GM19193 (cell line): ENCODE results near the gene FAM227B.

Experiments used
- POLR2A ChIP-seq: IDR thresholded peaks from 4 replicates; pipeline ENCODE4 v1.6.1; 2011; ENCODE audit not compliant: insufficient read depth, insufficient read length; ENCODE audit errors: extremely low read depth

FAM227B gene, protein sequence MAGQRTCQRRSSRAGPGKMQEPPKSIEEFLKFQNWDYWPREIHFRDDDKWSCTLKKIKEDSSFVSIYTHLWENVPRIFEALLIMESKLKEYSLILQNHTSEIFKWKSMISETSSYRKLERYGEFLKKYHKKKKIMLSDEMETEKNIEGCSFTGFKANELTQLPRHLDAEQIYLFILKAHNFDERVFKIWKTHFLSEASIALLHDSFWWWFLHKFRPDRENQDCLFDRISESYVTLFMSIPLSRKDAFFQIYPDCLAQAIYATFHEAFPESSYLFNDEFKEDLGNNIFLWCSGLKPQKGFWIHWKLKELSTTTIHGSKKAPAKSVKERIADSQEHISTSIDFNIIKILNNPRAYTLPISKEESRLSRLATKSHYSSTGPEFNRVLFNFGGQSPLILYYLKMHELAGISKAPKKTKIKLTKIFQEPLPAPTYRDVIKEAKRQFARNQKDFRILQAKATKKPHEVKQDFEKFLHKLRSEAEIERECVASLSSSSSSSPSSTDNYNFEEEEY

DNA sequence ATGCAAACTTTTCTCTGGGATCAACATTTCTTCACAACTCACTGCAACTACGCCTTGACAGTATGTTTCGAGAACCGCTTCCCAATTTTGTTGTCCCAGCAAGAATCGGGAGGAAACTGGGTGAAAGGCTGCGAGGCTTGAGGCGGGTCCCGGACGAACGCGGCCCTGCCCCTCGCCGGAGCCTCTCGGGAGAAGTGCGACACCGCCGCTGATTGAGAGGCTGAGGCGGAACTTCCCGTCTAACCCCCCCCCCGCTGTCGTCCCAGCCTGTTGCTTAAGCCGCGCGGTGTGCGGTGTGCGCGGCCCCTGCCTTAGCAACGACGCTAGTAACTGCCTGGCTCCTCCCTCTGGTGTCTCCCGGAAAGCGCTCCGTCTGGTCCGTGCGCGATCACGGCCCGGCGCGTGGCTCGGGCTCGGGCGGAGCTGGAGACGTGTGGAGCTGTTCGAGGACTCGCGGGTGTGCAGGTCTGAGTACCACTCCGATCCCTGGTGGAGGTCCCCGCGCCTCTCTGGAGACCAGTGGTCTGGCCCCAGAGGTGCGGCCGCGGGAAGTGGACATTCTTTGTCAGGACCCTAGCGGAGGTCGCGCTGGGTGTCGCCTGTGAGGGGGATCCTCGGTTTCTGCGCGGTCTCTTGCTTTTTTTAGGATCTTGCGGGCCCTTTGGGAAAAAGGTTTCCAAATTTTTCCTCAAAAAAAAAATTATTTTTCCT, at the start of gene FAM227B, which contains the start of gene DTWD1:
TSS of gene FAM227B (minus strand) at position 161 of the 711 bp plus-strand sequence. CDS start 5,647 bp downstream, outside the sequence.
TSS of gene DTWD1 (plus strand) at position 391 of the 711 bp plus-strand sequence. CDS start 4,120 bp downstream, outside the sequence.
- peak; percentile 95 for TF ChIP-seq POLR2A

GRCh38 chr15:49669288-49669687, 48.7 kb upstream of the FAM227B start:
- TF ChIP-seq POLR2A = no peak

- TF ChIP-seq POLR2A = no peak
These were observed 44.1 kb upstream of the FAM227B start for GRCh38 chr15:49664716-49665115.

DNA sequence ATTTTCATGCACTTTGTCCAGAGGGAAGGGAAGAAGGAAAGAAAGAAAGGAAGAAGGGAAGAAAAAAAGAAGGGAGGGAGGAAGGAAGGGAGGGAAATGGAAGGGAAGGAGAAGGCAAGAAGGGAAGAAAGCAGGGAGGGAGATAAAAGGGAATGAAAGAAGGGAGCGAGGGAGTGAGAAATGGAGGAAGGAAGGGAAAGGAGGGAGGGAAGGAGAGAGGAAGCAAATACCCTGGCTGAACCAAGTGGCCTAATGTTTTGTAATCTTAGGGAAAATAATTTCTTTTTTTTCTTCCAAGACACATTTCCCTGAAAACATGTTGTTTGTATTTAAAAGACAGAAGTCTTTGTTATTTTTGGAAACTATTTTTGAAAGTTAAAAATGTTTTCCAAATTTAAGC, 36.1 kb upstream of the FAM227B start:
- TF ChIP-seq POLR2A = no peak

GRCh38 chr15:49652922-49653321, 32.3 kb upstream of the FAM227B start:
- TF ChIP-seq POLR2A = no peak

DNA sequence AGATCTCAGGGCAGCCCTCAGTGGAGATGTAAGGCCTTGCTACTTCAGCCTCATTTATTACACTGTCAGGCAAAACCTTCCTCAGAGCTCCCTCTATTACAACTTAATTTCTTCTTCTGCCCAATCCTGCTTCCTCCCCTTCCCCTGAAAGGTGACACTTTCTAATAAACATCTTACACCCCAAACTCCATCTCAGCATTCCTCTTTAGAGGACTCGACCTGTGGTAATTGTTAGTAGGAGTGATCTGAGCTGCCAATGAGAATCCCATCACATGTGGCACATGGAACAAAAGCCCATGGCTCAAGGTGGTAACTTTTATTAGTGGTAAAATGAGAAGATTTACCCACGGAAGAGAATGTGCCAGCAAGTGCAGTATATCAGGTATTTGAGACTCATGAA, 30.1 kb upstream of the FAM227B start:
- no peak for TF ChIP-seq POLR2A

GRCh38 chr15:49649987-49650386, 29.4 kb upstream of the FAM227B start:
- TF ChIP-seq POLR2A = no peak

DNA sequence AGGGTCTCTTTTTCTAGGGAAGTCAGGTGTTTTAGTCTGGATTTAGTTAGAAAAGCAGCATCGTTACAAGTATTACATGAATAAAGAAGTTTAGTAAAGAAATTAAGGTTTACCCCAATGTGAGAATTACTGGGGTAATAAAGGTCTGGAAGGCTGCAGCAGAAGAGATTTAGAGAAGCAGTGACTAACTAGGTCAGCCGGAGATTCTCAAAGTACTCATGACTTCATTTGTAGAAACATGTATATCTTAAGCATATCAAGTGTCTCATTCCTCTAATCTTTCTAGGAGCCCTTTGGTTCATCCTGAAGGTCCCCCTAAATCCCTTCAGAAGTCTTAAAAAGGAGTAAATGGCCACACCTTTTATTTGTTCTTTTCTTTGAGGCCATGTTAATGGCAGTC, 26.3 kb upstream of the FAM227B start:
- no peak for TF ChIP-seq POLR2A

DNA sequence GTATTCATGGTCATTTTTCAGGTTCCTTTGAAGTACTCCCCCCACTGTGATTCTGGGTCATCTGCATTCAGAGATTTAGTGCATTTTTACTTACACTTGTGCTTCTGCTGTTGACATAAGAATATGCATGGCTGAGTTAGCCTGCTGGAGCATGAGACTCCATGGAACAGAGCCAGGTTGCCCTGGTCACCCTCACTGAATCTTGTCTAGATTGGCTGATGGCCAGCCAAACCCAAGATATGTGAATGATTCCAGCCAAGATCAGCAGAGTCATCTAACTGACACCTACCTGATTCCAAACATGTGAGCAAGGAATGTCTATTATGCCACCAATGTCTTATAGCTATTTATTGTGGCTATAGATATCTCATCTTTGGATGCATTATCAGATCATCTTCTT, 25.3 kb upstream of the FAM227B start:
- TF ChIP-seq POLR2A = no peak

GRCh38 chr15:49645277-49645676, 24.7 kb upstream of the FAM227B start:
- TF ChIP-seq POLR2A = no peak

DNA sequence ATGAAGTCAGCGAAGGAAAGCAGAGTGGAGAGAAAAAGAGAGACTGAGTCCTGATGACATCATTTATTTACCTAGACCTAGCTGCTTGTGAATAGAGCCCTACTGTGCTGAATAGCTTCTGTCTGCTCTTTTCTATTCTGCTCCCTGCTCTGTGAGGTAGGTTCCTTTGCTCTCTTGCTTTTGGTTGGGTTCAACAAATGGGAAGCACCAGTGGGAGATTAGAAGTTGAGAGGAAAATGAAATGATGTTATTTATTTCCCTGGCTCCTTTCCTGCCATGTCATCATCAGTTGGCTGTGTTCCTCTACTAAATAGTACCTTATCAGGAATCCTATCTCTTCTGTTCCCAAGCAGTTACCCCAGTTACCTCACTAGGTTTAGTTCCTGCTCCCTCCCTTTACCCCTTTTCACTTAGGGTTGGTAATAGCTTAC, 23.8 kb upstream of the FAM227B start:
- no peak for TF ChIP-seq POLR2A

GRCh38 chr15:49637857-49638256, 17.2 kb upstream of the FAM227B start:
- no peak for TF ChIP-seq POLR2A

- no peak for TF ChIP-seq POLR2A
These were observed 7.8 kb upstream of the FAM227B start for GRCh38 chr15:49628379-49628778.

DNA sequence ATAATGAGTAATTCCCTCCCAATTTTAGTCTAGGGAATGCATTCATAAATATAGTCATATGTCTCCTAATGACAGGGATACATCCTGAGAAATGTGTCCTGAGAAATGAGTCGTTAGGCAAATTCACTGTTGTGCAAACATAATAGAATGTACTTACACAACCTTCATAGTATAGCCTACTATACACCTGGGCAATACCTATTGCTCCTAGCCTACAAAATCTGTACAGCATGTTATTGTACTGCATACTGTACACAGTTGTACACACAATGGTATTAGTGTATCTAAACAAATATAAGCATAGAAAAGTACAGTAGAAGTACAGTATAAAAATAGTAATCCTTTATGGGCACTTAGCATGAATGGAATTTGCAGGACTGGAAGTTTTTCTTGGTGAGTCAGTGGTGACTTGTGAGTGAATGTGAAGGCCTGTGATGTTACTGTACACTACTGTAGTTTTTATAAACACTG, 6.8 kb upstream of the FAM227B start:
- no peak for TF ChIP-seq POLR2A

DNA sequence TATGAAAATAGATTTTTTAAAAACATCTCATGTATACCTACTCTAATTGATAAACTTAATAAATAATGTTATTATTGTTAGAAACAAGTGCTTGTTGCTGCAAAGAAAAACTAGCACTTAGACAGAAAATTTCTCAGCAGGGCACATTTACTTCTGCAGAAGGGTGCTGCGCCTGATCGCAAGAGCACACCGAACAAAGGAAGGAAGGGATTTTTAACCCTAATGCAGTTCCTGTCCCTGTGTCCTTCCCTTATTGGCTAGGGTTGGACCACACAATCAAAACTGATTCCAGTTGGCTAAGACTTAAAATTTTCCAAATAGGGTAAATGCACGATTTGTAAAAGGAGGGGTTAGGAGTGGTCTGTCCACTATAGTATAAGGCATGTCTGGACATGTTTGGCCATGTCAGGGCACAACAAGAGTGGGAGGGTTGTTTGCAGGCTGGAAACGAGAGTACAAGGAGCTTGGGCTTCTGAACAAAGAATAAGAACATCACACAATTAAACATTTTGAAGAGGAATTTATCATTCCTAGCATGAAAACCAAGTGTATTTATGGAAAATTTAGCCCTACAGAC, 4.9 kb upstream of the FAM227B start:
- no peak for TF ChIP-seq POLR2A

GRCh38 chr15:49624056-49624455, 3.4 kb upstream of the FAM227B start:
- TF ChIP-seq POLR2A = no peak

DNA sequence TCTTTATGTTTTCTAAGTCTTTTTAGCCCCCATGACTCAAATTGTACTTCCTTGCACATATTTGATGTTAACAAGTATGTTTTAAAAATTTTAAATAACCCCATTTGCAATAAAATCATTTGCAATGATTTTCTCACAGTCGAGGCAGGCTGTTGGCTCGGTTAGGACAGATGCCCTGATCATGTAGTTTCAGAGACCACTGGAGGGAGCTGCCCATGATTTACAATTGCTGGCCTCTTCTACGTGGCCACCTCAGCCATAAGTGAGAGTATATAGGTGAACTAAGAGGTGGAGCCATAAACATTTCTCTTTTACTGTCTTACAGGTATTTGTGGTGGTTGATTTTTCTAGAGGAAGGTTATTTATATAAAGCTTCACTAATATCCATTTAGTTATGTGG, 1.9 kb upstream of the FAM227B start:
- no peak for TF ChIP-seq POLR2A
